ENCODE results near the gene HECTD4.
"Not testable (repeated sequence)": the region's sequence is repeated elsewhere in the genome, so short reads cannot be mapped to it uniquely, and the experiment has no call there.

HECTD4 gene

DNA sequence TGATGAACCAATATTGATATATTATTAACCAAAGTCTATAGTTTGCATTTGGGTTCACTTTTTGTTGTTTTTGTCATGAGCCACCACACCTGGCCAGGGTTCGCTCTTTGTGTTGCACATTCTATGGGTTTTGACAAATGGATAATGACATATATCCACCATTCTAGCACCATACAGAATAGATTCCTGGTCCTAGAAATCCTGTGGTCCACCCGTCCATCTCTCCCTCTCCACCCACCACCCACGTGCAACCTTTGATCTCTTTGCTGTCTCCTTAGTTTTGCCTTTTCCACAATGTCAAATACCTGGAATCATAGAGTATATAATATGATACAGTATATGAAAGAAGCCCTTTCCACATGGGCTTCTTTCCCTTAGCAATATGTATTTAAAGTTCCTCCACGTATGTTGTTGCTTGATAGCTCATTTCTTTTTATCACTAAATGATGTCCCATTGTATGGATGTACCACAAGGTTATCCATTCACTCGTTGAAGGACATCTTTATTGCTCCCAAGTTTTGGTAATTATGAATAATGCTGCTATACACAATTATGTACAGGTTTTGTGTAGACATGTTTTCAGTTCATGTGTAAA lies 19.8 kb upstream of the HECTD4 start:
- TF ChIP-seq, protein P1, sequence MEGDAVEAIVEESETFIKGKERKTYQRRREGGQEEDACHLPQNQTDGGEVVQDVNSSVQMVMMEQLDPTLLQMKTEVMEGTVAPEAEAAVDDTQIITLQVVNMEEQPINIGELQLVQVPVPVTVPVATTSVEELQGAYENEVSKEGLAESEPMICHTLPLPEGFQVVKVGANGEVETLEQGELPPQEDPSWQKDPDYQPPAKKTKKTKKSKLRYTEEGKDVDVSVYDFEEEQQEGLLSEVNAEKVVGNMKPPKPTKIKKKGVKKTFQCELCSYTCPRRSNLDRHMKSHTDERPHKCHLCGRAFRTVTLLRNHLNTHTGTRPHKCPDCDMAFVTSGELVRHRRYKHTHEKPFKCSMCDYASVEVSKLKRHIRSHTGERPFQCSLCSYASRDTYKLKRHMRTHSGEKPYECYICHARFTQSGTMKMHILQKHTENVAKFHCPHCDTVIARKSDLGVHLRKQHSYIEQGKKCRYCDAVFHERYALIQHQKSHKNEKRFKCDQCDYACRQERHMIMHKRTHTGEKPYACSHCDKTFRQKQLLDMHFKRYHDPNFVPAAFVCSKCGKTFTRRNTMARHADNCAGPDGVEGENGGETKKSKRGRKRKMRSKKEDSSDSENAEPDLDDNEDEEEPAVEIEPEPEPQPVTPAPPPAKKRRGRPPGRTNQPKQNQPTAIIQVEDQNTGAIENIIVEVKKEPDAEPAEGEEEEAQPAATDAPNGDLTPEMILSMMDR (IDR thresholded peaks at IDR 0.05; ENCODE audit: extremely low read depth, insufficient read depth, missing control alignments): no peak
- no peak for DNase-seq (ENCODE audit: low spot score)
- in situ Hi-C loops (cut with MboI; ENCODE audit: low pct_unique_long_range_greater_than_20kb, low sequenced_read_pairs, unreplicated experiment): no loop called here

DNA sequence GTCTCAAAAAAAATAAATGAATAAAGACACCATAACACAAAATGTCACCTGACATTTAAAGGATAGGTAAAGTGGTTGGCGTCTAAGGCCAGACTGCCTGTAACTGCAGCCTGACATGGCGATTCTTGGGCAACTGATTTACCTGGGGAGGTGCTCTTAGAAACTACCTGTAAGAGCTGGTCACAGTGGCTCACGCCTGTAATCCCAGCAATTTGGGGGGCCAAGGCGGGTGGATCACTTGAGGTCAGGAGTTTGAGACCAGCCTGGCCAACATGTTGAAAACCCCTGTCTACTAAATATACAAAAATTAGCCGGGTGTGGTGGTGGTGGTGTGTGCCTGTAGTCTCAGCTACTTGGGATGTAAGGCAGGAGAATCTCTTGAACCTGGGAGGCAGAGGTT lies 18.8 kb upstream of the HECTD4 start:
- TF ChIP-seq, protein P1 (IDR thresholded peaks at IDR 0.05; ENCODE audit: extremely low read depth, insufficient read depth, missing control alignments): no peak
- no peak for DNase-seq (ENCODE audit: low spot score)
- in situ Hi-C loops (cut with MboI; ENCODE audit: low pct_unique_long_range_greater_than_20kb, low sequenced_read_pairs, unreplicated experiment): no loop called here

DNA sequence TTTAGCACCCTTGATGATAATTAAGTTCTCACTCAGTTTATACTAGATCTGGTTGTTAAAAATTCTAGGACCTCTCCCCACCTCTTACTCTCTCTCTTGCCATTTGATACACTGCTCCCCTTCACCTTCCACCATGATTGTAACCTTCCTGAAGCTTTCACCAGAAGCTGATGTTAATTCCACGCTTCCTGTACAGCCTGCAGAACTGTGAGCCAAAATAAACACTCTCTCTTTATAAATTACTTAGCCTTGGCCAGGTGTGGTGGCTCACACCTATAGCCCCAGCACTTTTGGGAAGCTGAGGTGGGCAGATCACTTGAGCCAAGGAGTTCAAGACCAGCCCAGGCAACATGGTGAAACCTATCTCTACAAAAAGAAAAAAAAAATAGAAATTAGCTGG lies 11.1 kb upstream of the HECTD4 start:
- in situ Hi-C loops (cut with MboI; ENCODE audit: low pct_unique_long_range_greater_than_20kb, low sequenced_read_pairs, unreplicated experiment): loop anchor here (25.0 kb wide), 1 partner anchor 456 kb away; no protein-coding TSS in a partner anchor
- no peak for DNase-seq (ENCODE audit: low spot score)
- TF ChIP-seq, protein P1 (IDR thresholded peaks at IDR 0.05; ENCODE audit: extremely low read depth, insufficient read depth, missing control alignments): no peak

DNA sequence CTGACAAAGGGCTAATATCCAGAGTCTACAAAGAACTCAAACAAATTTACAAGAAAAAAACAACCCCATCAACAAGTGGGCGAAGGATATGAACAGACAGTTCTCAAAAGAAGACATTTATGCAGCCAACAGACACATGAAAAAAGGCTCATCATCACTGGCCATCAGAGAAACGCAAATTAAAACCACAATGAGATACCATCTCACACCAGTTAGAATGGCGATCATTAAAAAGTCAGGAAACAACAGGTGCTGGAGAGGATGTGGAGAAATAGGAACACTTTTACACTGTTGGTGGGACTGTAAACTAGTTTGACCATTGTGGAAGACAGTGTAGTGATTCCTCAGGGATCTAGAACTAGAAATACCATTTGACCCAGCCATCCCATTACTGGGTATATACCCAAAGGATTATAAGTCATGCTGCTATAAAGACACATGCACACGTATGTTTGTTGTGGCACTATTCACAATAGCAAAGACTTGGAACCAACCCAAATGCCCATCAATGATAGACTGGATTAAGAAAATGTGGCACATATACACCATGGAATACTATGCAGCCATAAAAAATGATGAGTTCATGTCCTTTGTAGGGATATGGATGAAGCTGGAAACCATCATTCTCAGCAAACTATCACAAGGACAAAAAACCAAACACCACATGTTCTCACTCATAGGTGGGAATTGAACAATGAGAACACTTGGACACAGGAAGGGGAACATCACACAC lies 7.9 kb upstream of the HECTD4 start:
- in situ Hi-C loops (cut with MboI; ENCODE audit: low pct_unique_long_range_greater_than_20kb, low sequenced_read_pairs, unreplicated experiment): loop anchor here (10.0 to 25.0 kb wide), 2 partner anchors 185 to 453 kb away; no protein-coding TSS in a partner anchor
- not testable (repeated sequence) for DNase-seq (ENCODE audit: low spot score)

DNA sequence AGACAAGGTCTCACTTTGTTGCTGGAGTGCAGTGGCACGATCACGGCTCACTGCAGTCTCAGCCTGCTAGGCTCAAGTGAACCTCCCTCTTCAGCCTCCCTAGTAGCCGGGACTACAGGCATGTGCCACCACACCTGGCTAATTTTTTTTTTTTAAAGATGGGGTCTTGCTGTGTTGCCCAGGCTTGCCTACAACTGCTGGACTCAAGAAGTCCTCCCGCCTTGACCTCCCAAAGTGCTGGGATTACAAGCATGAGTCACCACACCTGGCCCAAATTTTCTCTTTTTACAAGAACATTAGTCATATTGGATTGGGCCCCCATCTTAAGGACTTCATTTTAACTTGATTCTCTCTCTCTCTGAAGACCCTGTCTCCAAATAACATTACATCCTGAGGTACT lies 7.0 kb upstream of the HECTD4 start:
- in situ Hi-C loops (cut with MboI; ENCODE audit: low pct_unique_long_range_greater_than_20kb, low sequenced_read_pairs, unreplicated experiment): loop anchor here (10.0 to 25.0 kb wide), 2 partner anchors 184 to 452 kb away; no protein-coding TSS in a partner anchor
- TF ChIP-seq, protein P1 (IDR thresholded peaks at IDR 0.05; ENCODE audit: extremely low read depth, insufficient read depth, missing control alignments): no peak
- no peak for DNase-seq (ENCODE audit: low spot score)

DNA sequence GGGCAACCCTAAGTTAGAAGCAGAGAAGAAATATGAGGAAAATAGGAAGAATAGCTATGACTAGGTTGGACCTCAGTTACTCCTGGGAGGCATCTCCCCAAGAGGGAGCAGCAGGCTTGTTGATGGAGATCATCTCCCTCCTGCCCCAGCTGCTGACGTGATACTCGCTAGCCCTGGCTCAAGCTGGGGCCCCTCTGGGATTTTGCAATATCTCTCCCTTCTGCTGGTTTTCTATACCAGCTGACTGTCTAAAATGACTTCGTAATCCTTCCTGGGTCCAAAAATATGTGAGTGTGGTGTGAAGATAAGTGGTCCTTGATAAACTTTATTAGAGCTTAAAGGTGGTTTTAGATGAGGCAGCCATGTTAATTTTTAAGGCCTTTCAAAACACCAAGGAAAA lies 4.5 kb upstream of the HECTD4 start:
- DNase-seq (ENCODE audit: low spot score): no peak
- TF ChIP-seq, protein P1 (IDR thresholded peaks at IDR 0.05; ENCODE audit: extremely low read depth, insufficient read depth, missing control alignments): no peak
- in situ Hi-C loops (cut with MboI; ENCODE audit: low pct_unique_long_range_greater_than_20kb, low sequenced_read_pairs, unreplicated experiment): loop anchor here (10.0 to 25.0 kb wide), 2 partner anchors 182 to 449 kb away; no protein-coding TSS in a partner anchor

DNA sequence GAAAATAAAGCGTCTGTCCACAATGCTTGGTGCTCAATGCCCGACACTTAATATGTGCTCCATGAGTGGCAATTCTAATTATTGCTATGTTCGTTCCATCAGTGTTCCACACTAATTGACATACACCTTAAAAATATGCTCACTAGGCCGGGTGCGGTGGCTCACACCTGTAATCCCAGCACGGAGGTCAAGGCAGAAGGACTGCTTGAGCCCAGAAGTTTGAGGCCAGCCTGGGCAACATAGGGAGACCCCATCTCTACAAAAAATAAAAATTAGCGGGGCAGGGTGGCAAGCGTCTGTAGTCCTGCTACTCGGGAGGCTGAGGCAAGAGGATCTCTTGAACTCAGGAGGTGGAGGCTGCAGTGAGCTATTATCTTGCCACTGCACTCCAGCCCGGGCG lies 635 bp upstream of the HECTD4 start:
- in situ Hi-C loops (cut with MboI; ENCODE audit: low pct_unique_long_range_greater_than_20kb, low sequenced_read_pairs, unreplicated experiment): loop anchor here (10.0 to 25.0 kb wide), 2 partner anchors 178 to 446 kb away; no protein-coding TSS in a partner anchor

More for the DNA sequence above, 635 bp upstream of the HECTD4 start:
- TF ChIP-seq, protein P1 (IDR thresholded peaks at IDR 0.05; ENCODE audit: extremely low read depth, insufficient read depth, missing control alignments): no peak
- no peak for DNase-seq (ENCODE audit: low spot score)

All from GM13977 (cell line).